ENCODE results near the gene RPL36.
A peak's percentile ranks its signal among the peaks of the same experiment; 100 is the strongest.

The RPL36 gene

GRCh38 chr19:5673752-5674151 is 16.3 kb upstream of the RPL36 start:
- no peak for DNase-seq (ENCODE audit: low read depth in 1 of 2, low spot score in 1 of 2)

- no peak for DNase-seq (ENCODE audit: low read depth in 1 of 2, low spot score in 1 of 2)
These were observed 15.4 kb upstream of the RPL36 start for GRCh38 chr19:5674714-5675113.

DNA sequence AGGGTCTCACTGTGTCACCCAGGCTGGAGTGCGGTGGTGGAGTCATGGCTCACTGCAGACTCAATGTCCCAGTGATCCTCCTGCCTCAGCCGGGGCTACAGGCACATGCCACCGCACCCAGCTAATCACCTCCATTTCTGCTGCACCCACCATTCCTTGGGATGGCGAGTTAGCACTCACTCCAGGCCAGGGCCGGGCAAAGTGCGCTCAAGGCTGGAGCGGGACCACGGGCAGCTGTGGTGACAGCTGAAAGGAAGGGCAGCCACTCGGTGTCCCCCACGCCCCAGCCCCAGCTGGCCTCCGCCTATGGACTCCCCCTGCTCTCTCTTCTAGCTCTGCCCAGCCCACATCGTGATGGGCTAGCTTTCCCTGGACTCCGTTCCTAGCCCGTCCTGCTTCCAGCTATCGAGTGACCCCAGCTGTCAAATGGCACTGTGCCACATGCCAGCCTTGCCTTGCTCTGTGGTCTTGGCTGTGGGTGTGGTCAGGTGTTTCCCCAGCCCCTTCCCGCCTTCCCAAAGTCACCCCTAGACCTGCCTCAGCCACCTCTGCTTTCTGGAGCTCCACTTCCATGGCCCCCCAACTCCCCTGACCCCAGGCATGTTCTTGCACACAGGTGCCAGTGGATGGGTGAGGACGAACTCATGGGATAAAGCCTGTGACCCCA is 13.9 kb upstream of the RPL36 start:
- DNase-seq (ENCODE audit: low read depth in 1 of 2, low spot score in 1 of 2): no peak

DNA sequence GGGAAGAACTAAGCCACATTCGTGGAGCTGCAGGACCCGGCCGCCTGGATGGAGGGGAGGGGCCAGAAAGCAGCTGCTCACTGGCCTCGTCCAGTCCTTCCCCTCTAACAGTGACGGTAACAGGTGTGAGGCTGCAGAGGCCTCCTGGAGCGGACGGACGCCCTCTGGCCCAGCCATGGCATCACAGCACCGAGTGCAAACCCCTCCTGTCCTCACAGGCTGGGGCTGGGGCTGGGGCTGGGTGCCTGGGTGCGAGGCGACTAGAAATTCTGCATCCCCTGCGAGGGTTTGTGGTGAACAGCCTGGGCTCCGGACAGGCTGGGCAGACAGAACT is 13.4 kb upstream of the RPL36 start:
- no peak for DNase-seq (ENCODE audit: low read depth in 1 of 2, low spot score in 1 of 2)

DNA sequence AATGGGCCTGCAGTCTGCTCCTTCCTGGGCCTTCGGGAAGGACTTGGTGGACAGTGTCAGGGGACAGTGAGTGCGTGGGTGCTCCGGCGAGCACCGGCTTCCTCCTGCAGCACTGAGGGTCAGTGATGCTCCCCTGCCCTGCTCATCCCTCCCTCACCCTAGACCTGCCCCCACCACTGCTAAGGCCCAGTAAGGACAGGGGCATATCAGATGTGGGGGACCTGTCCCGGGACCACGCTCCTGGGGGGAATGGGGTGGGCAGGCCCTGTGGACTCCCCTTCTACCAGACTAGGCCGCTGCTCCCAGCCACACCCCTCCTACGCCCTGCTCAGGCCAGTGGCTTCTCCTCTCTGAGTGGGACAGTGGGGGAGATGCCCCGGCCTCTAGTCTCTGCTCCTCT is 13.0 kb upstream of the RPL36 start:
- DNase-seq (ENCODE audit: low read depth in 1 of 2, low spot score in 1 of 2): no peak

- DNase-seq (ENCODE audit: low read depth in 1 of 2, low spot score in 1 of 2): no peak
These were observed 12.5 kb upstream of the RPL36 start for GRCh38 chr19:5677580-5677979.

DNA sequence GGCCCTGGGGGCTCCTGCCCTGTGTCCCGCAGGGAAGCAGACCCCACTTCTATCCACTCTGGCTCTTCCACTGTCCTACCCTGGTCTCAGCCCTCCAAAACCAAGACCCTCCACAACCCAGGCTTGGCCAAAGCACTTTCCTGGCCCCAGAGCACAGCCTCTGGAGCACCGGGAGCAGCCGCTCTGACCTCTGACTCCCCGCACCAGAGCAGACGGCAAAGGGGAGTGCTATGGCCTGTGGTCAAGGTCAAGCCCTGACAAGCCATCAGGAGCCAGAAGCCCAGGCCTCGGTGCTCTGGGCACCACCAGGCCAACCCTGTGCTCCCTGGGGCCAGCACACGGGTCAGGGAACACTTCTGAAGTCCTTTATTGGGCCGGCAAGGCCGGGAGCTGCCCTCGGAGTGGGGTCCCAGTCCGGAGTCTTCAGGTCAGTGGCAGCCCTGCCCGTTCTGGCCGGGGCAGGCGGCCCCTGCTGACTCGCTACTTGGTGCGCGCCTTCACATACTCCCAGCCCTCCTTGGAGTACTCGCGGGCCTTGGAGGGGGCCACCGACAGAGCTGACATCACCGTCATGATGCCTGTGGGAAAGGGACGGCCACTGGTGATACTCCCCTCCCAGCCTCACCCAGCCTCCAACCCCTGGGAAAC is 11.9 kb upstream of the RPL36 start:
- no peak for DNase-seq (ENCODE audit: low read depth in 1 of 2, low spot score in 1 of 2)

DNA sequence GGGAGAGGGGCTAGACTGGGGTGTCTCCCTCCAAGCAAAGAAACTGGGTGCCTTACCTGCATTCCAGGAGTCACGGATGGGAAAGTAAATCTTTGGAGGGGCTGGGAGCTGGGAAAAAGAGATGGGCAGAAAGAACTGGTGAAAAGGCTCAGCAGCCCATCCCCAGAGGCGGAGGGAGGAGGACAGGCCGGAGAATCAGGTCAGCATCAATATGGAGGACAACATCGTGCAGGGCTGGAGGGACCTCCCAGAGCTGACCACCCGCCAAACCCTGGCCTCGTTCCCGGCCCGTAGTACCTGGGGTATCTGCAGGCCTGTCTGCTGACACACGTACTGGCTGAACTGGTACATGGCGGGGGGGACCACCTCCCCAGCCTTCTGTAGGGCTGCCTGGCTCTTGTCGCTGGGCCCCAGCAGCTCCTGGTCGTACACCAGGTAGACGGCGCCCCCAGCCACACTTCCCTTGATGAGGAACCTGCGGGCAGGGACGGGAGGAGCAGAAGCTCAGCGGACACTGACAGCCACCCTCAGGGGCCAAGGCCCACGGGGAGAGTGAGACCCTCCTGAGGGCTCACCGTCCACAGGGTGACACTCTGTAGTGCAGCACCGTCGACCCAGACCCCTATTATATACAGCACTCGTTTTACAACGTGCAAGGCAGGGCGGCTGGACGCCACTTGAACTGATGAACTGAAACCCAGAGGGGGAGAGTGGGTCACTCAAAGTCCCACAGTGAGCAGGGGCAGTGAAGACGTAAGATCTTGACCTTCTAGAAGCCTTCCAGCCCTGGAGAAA is 10.6 kb upstream of the RPL36 start:
- DNase-seq (ENCODE audit: low read depth in 1 of 2, low spot score in 1 of 2): no peak

DNA sequence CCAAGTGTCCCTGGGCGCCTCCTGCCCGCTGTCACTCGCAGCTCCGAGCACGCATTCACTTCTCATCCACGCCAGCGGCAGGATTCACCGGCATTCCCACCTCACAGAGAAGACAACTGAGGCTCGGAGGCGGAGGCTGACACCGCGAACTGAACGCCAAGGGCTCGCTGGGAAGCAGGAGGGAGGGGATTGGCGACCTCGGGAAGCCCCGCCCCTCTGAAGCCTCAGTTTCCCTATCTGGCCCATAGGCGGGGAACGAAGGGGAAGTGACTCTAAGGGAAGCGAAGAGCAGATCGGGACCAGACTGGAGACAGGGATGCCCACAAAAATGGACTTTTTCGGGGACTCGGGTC is 10.0 kb upstream of the RPL36 start:
- no peak for DNase-seq (ENCODE audit: low read depth in 1 of 2, low spot score in 1 of 2)

DNA sequence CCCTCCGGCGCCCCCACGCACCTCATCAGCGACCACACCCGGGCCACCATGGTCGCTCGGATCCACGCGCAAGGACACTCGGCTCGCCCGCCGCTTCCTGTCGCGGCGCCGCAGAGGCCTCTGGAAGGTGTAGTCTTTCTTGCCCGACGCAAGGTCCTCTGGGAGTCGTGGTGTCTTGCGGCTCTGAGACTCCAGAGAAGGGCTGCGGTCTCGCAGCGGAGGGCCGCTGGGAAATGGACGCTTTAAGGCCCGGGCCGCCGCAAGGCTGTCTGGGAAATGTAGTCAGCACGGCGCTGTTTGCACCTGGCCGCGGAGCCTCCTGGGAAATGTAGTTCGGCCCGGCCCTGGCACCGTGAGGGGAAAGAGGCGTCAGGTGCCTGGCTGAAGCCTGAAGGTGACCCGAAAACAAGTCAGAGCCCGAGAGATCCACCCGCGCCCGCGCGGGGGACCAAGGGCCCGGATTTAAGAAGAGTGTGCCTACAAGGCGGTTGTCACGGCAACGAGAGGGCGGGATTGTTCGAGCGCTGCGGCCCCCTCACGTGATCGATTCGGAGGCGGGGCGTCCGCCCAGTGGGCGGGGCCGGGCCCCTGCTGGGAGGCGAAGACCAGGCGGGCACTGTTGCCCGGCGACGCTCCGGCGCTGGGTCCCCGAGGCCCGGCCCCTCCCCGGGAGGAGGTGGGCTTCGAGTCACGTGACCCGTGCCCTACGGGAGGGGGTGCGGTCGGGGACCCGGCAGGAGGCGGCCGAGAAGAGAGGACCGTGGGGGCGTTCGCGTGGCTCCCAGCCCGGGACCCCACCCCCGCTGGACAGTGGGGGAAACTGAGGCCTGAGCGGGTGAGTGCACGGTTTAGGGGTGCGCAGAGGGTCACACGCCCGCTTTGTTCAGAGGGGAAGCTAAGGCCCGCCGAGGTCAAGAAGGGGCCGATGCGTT is 9.4 kb upstream of the RPL36 start, which contains the start of the genes HSD11B1L and MICOS13:
TSS of gene HSD11B1L (plus strand) at position 591 of the 932 bp plus-strand sequence. CDS start 3,806 bp downstream, outside the sequence.
TSS of gene MICOS13 (minus strand) at position 80 of the 932 bp plus-strand sequence. CDS start at position 50, 30 bp downstream.
- DNase-seq (ENCODE audit: low read depth in 1 of 2, low spot score in 1 of 2): peak; percentile 96 to 98

DNA sequence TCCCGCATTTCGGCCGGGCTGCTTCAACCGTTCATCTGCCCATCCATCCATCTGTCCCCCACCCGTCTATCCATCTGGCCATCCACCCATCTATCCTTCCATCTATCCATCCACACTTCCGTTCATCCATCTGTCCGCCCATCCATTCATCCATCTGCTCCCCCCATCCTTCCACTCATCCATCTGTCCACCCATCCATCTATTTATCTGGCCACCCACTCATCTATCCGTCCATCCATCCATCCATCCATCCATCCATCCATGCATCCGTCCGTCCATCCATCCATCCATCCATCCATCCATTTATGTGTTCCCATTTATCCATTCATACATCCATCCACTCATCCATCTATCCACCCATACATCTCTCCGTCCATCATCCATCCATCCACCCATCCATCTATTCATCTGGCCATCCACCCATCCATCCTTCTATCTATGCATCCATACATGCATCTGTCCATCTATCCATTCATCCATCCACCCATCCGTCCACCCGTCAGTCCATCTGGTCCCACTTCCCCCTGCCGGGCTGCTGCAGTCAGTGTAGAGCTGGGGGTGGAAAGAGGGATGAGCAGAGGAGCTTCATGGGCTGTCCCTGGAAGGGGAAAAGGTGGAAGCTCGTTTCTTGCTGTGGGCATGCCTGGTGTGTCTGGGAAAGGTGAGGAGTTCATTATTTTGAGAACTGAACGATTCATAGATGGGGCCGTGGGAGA is 8.5 kb upstream of the RPL36 start:
- no peak for DNase-seq (ENCODE audit: low read depth in 1 of 2, low spot score in 1 of 2)

DNA sequence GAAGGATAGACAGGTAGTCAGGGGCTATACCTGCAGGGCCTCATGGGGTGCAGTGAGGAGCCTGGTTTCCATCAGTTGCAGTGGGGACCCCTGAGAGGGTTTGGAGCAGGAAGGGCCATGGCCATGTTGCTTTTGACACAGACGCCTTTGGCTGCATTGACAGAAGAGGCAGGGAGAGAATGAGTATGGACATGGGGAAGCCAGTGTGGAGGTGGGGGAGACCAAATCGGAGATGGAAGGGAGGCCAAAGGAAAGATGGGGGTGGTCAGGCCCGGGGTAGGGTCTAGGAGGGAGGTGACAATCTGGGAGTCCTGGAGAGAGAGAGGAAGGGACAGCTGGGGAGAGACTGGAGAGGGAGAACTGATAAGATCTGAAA is 8.0 kb upstream of the RPL36 start:
- DNase-seq (ENCODE audit: low read depth in 1 of 2, low spot score in 1 of 2): no peak

GRCh38 chr19:5683177-5683886 is 6.8 kb upstream of the RPL36 start:
- DNase-seq (ENCODE audit: low read depth in 1 of 2, low spot score in 1 of 2): no peak

- DNase-seq (ENCODE audit: low read depth in 1 of 2, low spot score in 1 of 2): no peak
These were observed 5.2 kb upstream of the RPL36 start for GRCh38 chr19:5684694-5685430.

DNA sequence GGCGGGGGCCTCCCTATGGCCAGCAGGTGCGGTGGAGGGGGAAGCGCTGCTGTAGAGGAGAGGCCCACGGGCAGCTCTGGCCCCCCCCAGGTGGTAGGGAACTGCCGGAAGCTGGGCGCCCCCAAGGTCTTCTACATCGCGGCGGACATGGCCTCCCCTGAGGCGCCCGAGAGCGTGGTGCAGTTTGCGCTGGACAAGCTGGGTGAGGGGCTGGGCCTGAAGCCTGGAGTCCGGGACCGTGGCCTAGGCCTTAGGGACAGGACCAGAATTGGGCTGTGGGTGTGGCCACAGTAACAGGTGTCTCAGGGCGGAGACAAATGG is 3.8 kb upstream of the RPL36 start:
- DNase-seq (ENCODE audit: low read depth in 1 of 2, low spot score in 1 of 2): no peak

GRCh38 chr19:5686647-5687359 is 3.3 kb upstream of the RPL36 start:
- peak; percentile 86 to 99 for DNase-seq (ENCODE audit: low read depth in 1 of 2, low spot score in 1 of 2)

GRCh38 chr19:5687360-5688198 is 2.5 kb upstream of the RPL36 start:
- no peak for DNase-seq (ENCODE audit: low read depth in 1 of 2, low spot score in 1 of 2)

All from stimulated activated CD4-positive, alpha-beta T cell treated with anti-CD3 and anti-CD28 coated beads, Interleukin-15, amount 100 ng/mL, for 1 hour (primary cell).